ENCODE measurements around the gene BRCA1. TPM values are rescaled to one million over a fixed set of nuclear protein-coding genes. Genes with fewer than 3 reads are reported as not detected.

The BRCA1 gene
- total and polyA plus RNA-seq, 2 donors (not counting 1 experiment from before 2014, with no cell fraction given): 2.4 to 7.2 TPM

- Histone ChIP-seq H3K27me3 (replicated peaks in 1 of 4; ENCODE audit: control extremely low read depth in 1 of 4, control insufficient read depth in 3 of 4, insufficient read depth in 4 of 4, low read length in 3 of 4) (no peaks in the 10 kb centered on the region), H3K36me3 (replicated peaks in 1 of 2; ENCODE audit: control extremely low read depth in 1 of 2, control insufficient read depth in 1 of 2, extremely low read depth in 1 of 2, insufficient read depth in 2 of 2, low read length in 1 of 2) (no peaks in the 10 kb centered on the region), H2AFZ (ENCODE audit: insufficient read depth, low read depth, low read length, poor library complexity, severe bottlenecking) (no peak overlapping the region), H3K79me2 (ENCODE audit: control insufficient read depth, insufficient read depth, low read length) (no peaks in the 10 kb centered on the region), H3K4me3 (ENCODE audit: control extremely low read depth in 1 of 5, extremely low read depth in 1 of 5, insufficient read depth in 1 of 5, low read depth in 2 of 5, low read length in 4 of 5) (no peak overlapping the region), H3K4me1 (ENCODE audit: control insufficient read depth in 2 of 2, insufficient read depth in 2 of 2, low read length in 2 of 2) (no peaks in the 10 kb centered on the region), H3K4me2 (replicated peaks; ENCODE audit: low read depth, low read length, poor library complexity, severe bottlenecking) (no peak overlapping the region), H4K20me1 (ENCODE audit: control insufficient read depth, insufficient read depth, low read length, poor library complexity, severe bottlenecking) (no peaks in the 10 kb centered on the region), H3K9me3 (ENCODE audit: control extremely low read depth in 1 of 3, control insufficient read depth in 2 of 3, insufficient read depth in 1 of 3, low read length in 2 of 3) (no peaks in the 10 kb centered on the region), H3K9ac (ENCODE audit: low read length) (no peak overlapping the region), H3K27ac (ENCODE audit: low read length in 2 of 2) (no peak overlapping the region)
- WGBS (ENCODE audit: insufficient coverage): no CpG with 5 or more reads among the region's 3 CpGs
- POLR2A ChIA-PET: no interaction called here
- Mint-ChIP-seq H3K4me1 (no peaks in the 10 kb centered on the region), H3K4me3 (no peak overlapping the region), H3K27ac (no peak overlapping the region), H3K9me3 (ENCODE audit: insufficient read depth) (no peaks in the 10 kb centered on the region), H3K27me3 (no peaks in the 10 kb centered on the region)
- DNase-seq (no peak), ATAC-seq (ENCODE audit: low read depth) (no peak)
- no peak for TF ChIP-seq CTCF (IDR thresholded peaks at IDR 0.05)
- no peak for TF ChIP-seq EZH2 (IDR thresholded peaks at IDR 0.05; ENCODE audit: borderline replicate concordance, insufficient read depth, low read depth, low read length, poor library complexity, severe bottlenecking)
- CTCF ChIA-PET: interaction anchor here (0.8 kb wide), 1 partner anchor 26 kb away, joined by 3 read pairs; the partner anchor contains the start of gene IFI35
- intact Hi-C loops (cut with micrococcal nuclease): no loop called here
Observed at GRCh38 chr17:43031666-43032065, 93.5 kb downstream of the BRCA1 start.

GRCh38 chr17:43030137-43030767 lies 94.9 kb downstream of the BRCA1 start:
- TF ChIP-seq EZH2 (IDR thresholded peaks at IDR 0.05; ENCODE audit: borderline replicate concordance, insufficient read depth, low read depth, low read length, poor library complexity, severe bottlenecking) (no peak), CTCF (IDR thresholded peaks at IDR 0.05) (no peak)
- DNase-seq (no peak), ATAC-seq (ENCODE audit: low read depth) (no peak)
- no peak overlapping the region for H3K4me3 Mint-ChIP-seq
- H3K4me1 Mint-ChIP-seq: peaks cover 3% of the 10 kb centered on the region
- Histone ChIP-seq H3K27me3 (replicated peaks in 1 of 4; ENCODE audit: control extremely low read depth in 1 of 4, control insufficient read depth in 3 of 4, insufficient read depth in 4 of 4, low read length in 3 of 4) (no peaks in the 10 kb centered on the region), H3K9me3 (ENCODE audit: control extremely low read depth in 1 of 3, control insufficient read depth in 2 of 3, insufficient read depth in 1 of 3, low read length in 2 of 3) (no peaks in the 10 kb centered on the region), H3K36me3 (replicated peaks in 1 of 2; ENCODE audit: control extremely low read depth in 1 of 2, control insufficient read depth in 1 of 2, extremely low read depth in 1 of 2, insufficient read depth in 2 of 2, low read length in 1 of 2) (no peaks in the 10 kb centered on the region), H3K4me2 (replicated peaks; ENCODE audit: low read depth, low read length, poor library complexity, severe bottlenecking) (no peak overlapping the region), H4K20me1 (ENCODE audit: control insufficient read depth, insufficient read depth, low read length, poor library complexity, severe bottlenecking) (no peaks in the 10 kb centered on the region), H2AFZ (ENCODE audit: insufficient read depth, low read depth, low read length, poor library complexity, severe bottlenecking) (no peak overlapping the region), H3K79me2 (ENCODE audit: control insufficient read depth, insufficient read depth, low read length) (no peaks in the 10 kb centered on the region), H3K9ac (ENCODE audit: low read length) (no peak overlapping the region), H3K4me3 (ENCODE audit: control extremely low read depth in 1 of 5, extremely low read depth in 1 of 5, insufficient read depth in 1 of 5, low read depth in 2 of 5, low read length in 4 of 5) (no peak overlapping the region), H3K27ac (ENCODE audit: low read length in 2 of 2) (no peak overlapping the region), H3K4me1 (ENCODE audit: control insufficient read depth in 2 of 2, insufficient read depth in 2 of 2, low read length in 2 of 2) (peaks cover 0 to 3% of the 10 kb centered on the region in 2 donors)
- POLR2A ChIA-PET: no interaction called here
- H3K9me3 Mint-ChIP-seq (ENCODE audit: insufficient read depth): no peaks in the 10 kb centered on the region
- no peak overlapping the region for H3K27ac Mint-ChIP-seq
- no peaks in the 10 kb centered on the region for H3K27me3 Mint-ChIP-seq
- CTCF ChIA-PET: interaction anchor here (0.7 kb wide), 1 partner anchor 11 kb away, joined by 3 read pairs; no protein-coding TSS in a partner anchor
- intact Hi-C loops (cut with micrococcal nuclease): no loop called here
- WGBS (ENCODE audit: insufficient coverage): 90% methylated on average over 6 of the region's 6 CpGs
